ENCODE results near the gene SLC35D3.

DNA sequence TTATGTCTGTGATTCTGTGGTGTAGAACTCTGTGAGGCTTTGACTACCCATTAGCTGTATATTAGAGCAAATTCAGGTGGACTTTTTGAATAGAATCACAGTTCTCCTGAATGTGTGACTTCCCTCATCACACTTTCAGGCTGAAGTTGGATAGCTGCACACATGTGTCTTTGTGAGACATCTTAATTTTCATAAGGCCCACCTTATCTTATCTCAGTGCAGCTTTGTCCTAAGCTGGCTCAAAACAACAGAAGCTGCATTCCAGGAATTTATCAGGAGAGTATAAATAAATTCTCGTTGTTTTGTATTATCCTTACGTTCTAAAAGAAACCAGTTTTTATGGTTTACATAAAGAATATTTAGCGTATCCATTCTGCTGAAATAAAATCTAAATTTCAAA, 26.2 kb upstream of the SLC35D3 start:
- TF ChIP-seq, protein P1, sequence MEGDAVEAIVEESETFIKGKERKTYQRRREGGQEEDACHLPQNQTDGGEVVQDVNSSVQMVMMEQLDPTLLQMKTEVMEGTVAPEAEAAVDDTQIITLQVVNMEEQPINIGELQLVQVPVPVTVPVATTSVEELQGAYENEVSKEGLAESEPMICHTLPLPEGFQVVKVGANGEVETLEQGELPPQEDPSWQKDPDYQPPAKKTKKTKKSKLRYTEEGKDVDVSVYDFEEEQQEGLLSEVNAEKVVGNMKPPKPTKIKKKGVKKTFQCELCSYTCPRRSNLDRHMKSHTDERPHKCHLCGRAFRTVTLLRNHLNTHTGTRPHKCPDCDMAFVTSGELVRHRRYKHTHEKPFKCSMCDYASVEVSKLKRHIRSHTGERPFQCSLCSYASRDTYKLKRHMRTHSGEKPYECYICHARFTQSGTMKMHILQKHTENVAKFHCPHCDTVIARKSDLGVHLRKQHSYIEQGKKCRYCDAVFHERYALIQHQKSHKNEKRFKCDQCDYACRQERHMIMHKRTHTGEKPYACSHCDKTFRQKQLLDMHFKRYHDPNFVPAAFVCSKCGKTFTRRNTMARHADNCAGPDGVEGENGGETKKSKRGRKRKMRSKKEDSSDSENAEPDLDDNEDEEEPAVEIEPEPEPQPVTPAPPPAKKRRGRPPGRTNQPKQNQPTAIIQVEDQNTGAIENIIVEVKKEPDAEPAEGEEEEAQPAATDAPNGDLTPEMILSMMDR (IDR thresholded peaks at IDR 0.05; ENCODE audit: extremely low read depth in 1 of 2, insufficient read depth in 1 of 2, low read depth in 1 of 2, low read length in 2 of 2) = no peak
- no peak for TF ChIP-seq EZH2 (IDR thresholded peaks at IDR 0.05; ENCODE audit: borderline replicate concordance, low read depth, low read length, severe bottlenecking)
- TF ChIP-seq POLR2A (IDR thresholded peaks at IDR 0.05; ENCODE audit: low read depth, low read length) = no peak
- TF ChIP-seq MYC (IDR thresholded peaks at IDR 0.05; ENCODE audit: low read depth, low read length) = no peak
- no peak for TF ChIP-seq JUN (IDR thresholded peaks at IDR 0.05; ENCODE audit: borderline replicate concordance, insufficient read depth, insufficient read length, low read depth)

Data from endothelial cell of umbilical vein (primary cell).